K562 (cell line): Measurements from ENCODE around the gene DSC2. TPM values are rescaled to one million over a fixed set of nuclear protein-coding genes. Genes with fewer than 3 reads are reported as not detected.

Experiments used
- ATF4 ChIP-seq: fragments of 450-650 bp; formaldehyde crosslinking; IDR thresholded peaks from 2 replicates; pipeline ENCODE4 v1.4.0; 2022; ENCODE audit warnings: mild to moderate bottlenecking, moderate library complexity
- CREB1 ChIP-seq, 2 experiments: sonication (generic) in 1 of 2; formaldehyde crosslinking in 1 of 2; IDR thresholded peaks; 2 replicates each; pipeline versions ENCODE4 v1.6.1 to v1.8.0; 2012 to 2022; ENCODE audit warnings: inconsistent platforms in 1 of 2, mild to moderate bottlenecking in 1 of 2, missing genetic modification reagents in 1 of 2, moderate library complexity in 1 of 2
- CXXC5 ChIP-seq: fragments of 250-450 bp; sonication (Bioruptor Pico); IDR thresholded peaks from 2 replicates; pipeline ENCODE4 v1.8.0; 2022; ENCODE audit warnings: inconsistent platforms, mild to moderate bottlenecking, moderate library complexity
- FOSL1 ChIP-seq: fragments of 200-800 bp; sonication (Bioruptor generic); conservative IDR thresholded peaks from 2 replicates; pipeline ENCODE4 v1.6.1; 2016; ENCODE audit warnings: missing genetic modification characterization, missing compliant biosample characterization
- L3MBTL2 ChIP-seq: fragments of 450-650 bp; IDR thresholded peaks from 2 replicates; pipeline ENCODE4 v1.6.1; 2016; ENCODE audit warnings: mild to moderate bottlenecking, moderate library complexity
- PCBP1 ChIP-seq: fragments of 200-400 bp; formaldehyde crosslinking; IDR thresholded peaks from 2 replicates; pipeline ENCODE4 v1.6.1; 2018; ENCODE audit warnings: mild to moderate bottlenecking, low read depth, low read length; ENCODE audit not compliant: poor library complexity, severe bottlenecking
- RBM14 ChIP-seq: fragments of 200-400 bp; formaldehyde crosslinking; IDR thresholded peaks from 2 replicates; pipeline ENCODE4 v1.6.1; 2018; ENCODE audit warnings: low read depth, mild to moderate bottlenecking, low read length, moderate library complexity, borderline replicate concordance; ENCODE audit not compliant: insufficient read depth
- WHSC1 ChIP-seq: IDR thresholded peaks from one replicate; pipeline ENCODE4 v1.6.1; 2012; ENCODE audit warnings: low read length, control low read depth, inconsistent platforms
- ZBTB7A ChIP-seq: IDR thresholded peaks from 2 replicates; pipeline ENCODE4 v1.6.1; 2011; ENCODE audit warnings: low read depth, mild to moderate bottlenecking, low read length, moderate library complexity, borderline replicate concordance; ENCODE audit not compliant: control insufficient read depth
- ZEB2 ChIP-seq: fragments of 450-650 bp; IDR thresholded peaks from 2 replicates; pipeline ENCODE4 v1.6.1; 2016
- ZNF584 ChIP-seq: fragments of 200-800 bp; sonication (Bioruptor generic); IDR thresholded peaks from 2 replicates; pipeline ENCODE4 v1.6.1; 2016; ENCODE audit warnings: low read depth, mild to moderate bottlenecking, missing genetic modification characterization, missing compliant biosample characterization
- ZNF592 ChIP-seq: fragments of 450-650 bp; IDR thresholded peaks from 2 replicates; pipeline ENCODE4 v1.6.1; 2017; ENCODE audit warnings: antibody characterized with exemption, mild to moderate bottlenecking
- polyA plus RNA-seq, 8 experiments: library from polyadenylated mRNA; depleted of rRNA in 4 of 8; stranded (reverse) in 5 of 8; unstranded in 3 of 8; fragments of >200 nt; fragmentation: Nextera tagmentation in 2 of 8; fragmentation: Illumina TruSeq in 1 of 8; extraction: Ambion mirVana in 2 of 8; extraction: Trizol in 1 of 8; gene quantifications; 2 replicates each; pipeline versions ENCODE4 v1.2.1 to v1.2.3, GENCODE V29; 2011 to 2014; ENCODE audit warnings: inconsistent platforms in 1 of 8, missing spikeins in 1 of 8
- total RNA-seq, 7 experiments: library from RNA; depleted of rRNA in 6 of 7; stranded (reverse); fragments of >200 nt in 6 of 7; fragmentation: Illumina TruSeq in 2 of 7; extraction: Trizol in 2 of 7; gene quantifications; 2 replicates each; pipeline versions ENCODE4 v1.2.1 to v1.2.3, GENCODE V29; 2011 to 2021; ENCODE audit warnings: low replicate concordance in 1 of 7
- TF ChIP-seq, protein P1 (sequence below), 2 experiments: fragments of 150-350 bp in 1 of 2; IDR thresholded peaks; 2 replicates each; pipeline ENCODE4 v1.6.1; 2012 to 2016; ENCODE audit warnings: low read depth in 2 of 2, low read length in 2 of 2, mild to moderate bottlenecking in 1 of 2, moderate library complexity in 1 of 2
- TF ChIP-seq, protein P2 (sequence below): fragments of 250-450 bp; sonication (Bioruptor Pico); IDR thresholded peaks from 2 replicates; pipeline ENCODE4 v1.4.0; 2020; ENCODE audit warnings: mild to moderate bottlenecking, moderate library complexity, borderline replicate concordance

Gene DSC2
- total and polyA plus RNA-seq, 9 of the 15 experiments (the other 6 are each of a cell fraction or from before 2014, with no cell fraction given) = 3.8 to 15.3 (median 6.4) TPM

GRCh38 chr18:31102025-31102684 lies at the start of gene DSC2 (continued):
- TF ChIP-seq ZNF592 (no peak), RBM14 (no peak), L3MBTL2 (peak; percentile 54), FOSL1 (tag) (0 out of 2 replicates have a peak, but pooled peaks have one; percentile 3), ZEB2 (peak; percentile 71; the same call in 1 of the 2 replicates), CXXC5 (peak; percentile 68), ATF4 (CRISPR knock-in tag) (peak; percentile 6; the same call in 1 of the 2 replicates), WHSC1 (no peak), ZNF584 (CRISPR knock-in tag) (no peak), CREB1 (IDR thresholded peaks at IDR 0.05) (0 out of 2 replicates have a peak, but pooled peaks have one; percentile 20), CREB1 (CRISPR knock-in tag; IDR thresholded peaks at IDR 0.05) (0 out of 2 replicates have a peak, but pooled peaks have one; percentile 17), PCBP1 (peak; percentile 14), ZBTB7A (peak; percentile 45; the same call in 1 of the 2 replicates)
- TF ChIP-seq, protein P1, sequence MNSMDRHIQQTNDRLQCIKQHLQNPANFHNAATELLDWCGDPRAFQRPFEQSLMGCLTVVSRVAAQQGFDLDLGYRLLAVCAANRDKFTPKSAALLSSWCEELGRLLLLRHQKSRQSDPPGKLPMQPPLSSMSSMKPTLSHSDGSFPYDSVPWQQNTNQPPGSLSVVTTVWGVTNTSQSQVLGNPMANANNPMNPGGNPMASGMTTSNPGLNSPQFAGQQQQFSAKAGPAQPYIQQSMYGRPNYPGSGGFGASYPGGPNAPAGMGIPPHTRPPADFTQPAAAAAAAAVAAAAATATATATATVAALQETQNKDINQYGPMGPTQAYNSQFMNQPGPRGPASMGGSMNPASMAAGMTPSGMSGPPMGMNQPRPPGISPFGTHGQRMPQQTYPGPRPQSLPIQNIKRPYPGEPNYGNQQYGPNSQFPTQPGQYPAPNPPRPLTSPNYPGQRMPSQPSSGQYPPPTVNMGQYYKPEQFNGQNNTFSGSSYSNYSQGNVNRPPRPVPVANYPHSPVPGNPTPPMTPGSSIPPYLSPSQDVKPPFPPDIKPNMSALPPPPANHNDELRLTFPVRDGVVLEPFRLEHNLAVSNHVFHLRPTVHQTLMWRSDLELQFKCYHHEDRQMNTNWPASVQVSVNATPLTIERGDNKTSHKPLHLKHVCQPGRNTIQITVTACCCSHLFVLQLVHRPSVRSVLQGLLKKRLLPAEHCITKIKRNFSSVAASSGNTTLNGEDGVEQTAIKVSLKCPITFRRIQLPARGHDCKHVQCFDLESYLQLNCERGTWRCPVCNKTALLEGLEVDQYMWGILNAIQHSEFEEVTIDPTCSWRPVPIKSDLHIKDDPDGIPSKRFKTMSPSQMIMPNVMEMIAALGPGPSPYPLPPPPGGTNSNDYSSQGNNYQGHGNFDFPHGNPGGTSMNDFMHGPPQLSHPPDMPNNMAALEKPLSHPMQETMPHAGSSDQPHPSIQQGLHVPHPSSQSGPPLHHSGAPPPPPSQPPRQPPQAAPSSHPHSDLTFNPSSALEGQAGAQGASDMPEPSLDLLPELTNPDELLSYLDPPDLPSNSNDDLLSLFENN (IDR thresholded peaks at IDR 0.05; ENCODE audit: low read depth in 2 of 2, low read length in 2 of 2) = peak in 1 of 2 experiments; percentile 20; a peak in 1 of 4 replicates
- TF ChIP-seq, protein P2, sequence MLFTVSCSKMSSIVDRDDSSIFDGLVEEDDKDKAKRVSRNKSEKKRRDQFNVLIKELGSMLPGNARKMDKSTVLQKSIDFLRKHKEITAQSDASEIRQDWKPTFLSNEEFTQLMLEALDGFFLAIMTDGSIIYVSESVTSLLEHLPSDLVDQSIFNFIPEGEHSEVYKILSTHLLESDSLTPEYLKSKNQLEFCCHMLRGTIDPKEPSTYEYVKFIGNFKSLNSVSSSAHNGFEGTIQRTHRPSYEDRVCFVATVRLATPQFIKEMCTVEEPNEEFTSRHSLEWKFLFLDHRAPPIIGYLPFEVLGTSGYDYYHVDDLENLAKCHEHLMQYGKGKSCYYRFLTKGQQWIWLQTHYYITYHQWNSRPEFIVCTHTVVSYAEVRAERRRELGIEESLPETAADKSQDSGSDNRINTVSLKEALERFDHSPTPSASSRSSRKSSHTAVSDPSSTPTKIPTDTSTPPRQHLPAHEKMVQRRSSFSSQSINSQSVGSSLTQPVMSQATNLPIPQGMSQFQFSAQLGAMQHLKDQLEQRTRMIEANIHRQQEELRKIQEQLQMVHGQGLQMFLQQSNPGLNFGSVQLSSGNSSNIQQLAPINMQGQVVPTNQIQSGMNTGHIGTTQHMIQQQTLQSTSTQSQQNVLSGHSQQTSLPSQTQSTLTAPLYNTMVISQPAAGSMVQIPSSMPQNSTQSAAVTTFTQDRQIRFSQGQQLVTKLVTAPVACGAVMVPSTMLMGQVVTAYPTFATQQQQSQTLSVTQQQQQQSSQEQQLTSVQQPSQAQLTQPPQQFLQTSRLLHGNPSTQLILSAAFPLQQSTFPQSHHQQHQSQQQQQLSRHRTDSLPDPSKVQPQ (CRISPR knock-in tag) = no peak
